GM21723 (cell line): ENCODE results near the gene ESYT1.
A peak's percentile ranks its signal among the peaks of the same experiment; 100 is the strongest.

Experiments used
- ATAC-seq: cut with Tn5 transposase; IDR thresholded peaks from one replicate; pipeline ENCODE4 v1.9.1; 2021; ENCODE audit warnings: mild to moderate bottlenecking, moderate library complexity; ENCODE audit not compliant: unreplicated experiment

The ESYT1 gene

DNA sequence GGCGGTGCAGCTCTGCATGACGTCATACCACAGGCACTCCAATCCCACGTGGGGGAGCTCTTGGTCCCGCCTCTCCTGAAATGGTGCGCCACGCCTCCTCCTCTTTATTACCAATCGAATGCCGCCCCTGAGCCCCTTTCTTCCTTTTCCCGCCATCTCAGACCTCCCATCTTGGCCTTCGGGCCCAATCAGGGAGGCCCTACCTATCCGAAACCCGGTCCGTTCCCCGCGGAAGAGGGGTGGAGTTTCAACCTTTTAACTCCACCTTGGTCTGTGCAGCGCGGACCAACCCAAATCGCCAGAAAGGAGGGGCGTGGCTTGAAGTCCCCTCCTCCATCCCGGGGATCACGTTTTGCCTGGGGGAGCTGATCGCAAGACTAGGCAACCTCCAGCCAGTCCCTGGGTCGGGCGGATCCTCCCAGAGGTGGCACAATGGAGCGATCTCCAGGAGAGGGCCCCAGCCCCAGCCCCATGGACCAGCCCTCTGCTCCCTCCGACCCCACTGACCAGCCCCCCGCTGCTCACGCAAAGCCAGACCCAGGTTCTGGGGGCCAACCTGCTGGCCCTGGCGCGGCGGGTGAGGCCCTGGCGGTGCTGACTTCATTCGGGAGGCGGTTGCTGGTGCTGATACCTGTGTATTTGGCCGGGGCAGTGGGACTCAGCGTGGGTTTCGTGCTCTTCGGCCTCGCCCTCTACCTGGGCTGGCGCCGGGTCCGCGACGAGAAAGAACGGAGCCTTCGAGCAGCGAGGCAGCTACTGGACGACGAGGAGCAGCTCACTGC is at the start of gene ESYT1:
TSS of gene ESYT1 (plus strand) at position 380 of the 782 bp plus-strand sequence. CDS start at position 433, 53 bp downstream.
- ATAC-seq = peak; percentile 87

DNA sequence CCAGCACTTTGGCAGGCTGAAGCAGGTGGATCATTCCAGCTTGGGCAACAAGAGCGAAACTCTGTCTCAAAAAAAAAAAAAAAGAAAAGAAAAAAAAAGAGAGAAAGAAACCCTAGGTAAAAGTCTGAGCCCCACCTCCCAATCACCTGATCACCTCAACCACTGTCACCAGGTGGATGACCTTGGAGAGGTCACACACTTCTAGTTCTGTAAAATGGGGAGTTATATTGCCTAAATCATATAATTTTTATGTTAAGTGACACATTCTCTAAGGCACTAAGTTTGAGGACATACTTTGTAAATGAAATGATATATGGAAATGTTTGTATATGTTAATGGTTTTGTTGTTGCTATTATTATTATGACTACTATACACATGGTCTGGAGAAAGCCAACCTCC is 49.6 kb upstream of the ESYT1 start:
- ATAC-seq = no peak

DNA sequence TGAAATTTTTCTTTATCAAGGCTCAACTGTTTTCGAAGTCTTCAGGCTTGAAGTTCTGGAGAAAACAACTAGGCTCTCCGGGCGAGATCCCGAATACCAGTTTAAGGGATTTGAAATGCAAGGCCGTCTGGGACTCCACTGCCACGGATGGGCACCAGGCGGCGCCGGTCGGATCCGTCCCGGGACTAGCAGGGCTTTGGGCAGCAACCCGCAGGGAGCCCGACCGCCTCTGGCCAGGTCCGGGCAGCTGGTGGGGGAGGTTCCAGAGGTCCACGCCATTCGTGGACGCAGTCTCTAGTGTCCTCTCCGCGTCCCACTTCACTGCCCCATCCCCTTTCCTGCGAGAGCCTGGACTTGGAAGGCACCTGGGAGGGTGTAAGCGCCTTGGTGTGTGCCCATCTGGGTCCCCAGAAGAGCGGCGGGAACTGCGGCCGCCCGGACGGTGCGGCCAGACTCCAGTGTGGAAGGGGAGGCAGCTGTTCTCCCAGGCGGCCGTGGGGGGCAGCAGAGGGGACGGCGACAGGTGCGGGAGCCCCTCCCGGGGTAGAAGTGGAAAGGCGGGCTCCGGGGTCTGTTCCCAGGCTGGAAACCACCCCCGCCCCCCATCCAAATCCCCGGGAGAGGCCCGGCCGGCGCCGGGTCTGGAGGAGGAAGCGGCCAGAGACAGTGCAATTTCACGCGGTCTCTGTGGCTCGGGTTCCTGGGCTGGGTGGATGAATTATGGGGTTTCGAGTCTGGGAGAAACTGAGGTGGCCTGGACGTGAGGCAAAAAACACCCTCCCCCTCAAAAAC is 48.9 kb upstream of the ESYT1 start:
- ATAC-seq = peak; percentile 56

DNA sequence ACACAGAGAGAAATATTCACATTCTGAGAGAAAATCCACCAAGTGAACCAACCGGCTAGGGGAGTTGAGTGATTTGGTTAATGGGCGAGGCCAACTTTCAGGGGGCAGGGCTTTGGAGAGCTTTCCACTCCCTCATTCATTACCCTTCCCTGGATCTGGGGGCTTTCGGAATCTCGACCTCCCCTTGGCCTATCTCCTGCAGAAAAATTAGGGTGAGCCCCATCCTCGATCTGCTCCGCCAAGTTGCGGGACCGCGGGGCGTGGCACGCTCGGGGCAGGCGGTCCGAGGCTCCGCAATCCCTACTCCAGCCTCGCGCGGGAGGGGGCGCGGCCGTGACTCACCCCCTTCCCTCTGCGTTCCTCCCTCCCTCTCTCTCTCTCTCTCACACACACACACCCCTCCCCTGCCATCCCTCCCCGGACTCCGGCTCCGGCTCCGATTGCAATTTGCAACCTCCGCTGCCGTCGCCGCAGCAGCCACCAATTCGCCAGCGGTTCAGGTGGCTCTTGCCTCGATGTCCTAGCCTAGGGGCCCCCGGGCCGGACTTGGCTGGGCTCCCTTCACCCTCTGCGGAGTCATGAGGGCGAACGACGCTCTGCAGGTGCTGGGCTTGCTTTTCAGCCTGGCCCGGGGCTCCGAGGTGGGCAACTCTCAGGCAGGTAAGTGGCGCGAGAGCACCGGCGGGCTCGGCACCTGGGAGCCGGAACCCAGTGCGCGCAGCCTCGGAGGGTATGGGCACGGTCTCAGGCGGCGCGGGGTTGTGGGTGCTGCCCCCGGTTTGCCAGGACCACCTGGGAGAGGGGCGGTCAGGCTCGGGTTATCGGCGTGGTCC is 48.1 kb upstream of the ESYT1 start, which contains the start of gene ERBB3:
TSS of gene ERBB3 (plus strand) at position 443 of the 833 bp plus-strand sequence. CDS start at position 579, 136 bp downstream.
- peak; percentile 54 for ATAC-seq

GRCh38 chr12:56080556-56081138 is 47.4 kb upstream of the ESYT1 start:
- ATAC-seq = no peak

GRCh38 chr12:56081393-56082347 is 46.4 kb upstream of the ESYT1 start:
- ATAC-seq = no peak

GRCh38 chr12:56082382-56082781 is 45.7 kb upstream of the ESYT1 start:
- no peak for ATAC-seq

DNA sequence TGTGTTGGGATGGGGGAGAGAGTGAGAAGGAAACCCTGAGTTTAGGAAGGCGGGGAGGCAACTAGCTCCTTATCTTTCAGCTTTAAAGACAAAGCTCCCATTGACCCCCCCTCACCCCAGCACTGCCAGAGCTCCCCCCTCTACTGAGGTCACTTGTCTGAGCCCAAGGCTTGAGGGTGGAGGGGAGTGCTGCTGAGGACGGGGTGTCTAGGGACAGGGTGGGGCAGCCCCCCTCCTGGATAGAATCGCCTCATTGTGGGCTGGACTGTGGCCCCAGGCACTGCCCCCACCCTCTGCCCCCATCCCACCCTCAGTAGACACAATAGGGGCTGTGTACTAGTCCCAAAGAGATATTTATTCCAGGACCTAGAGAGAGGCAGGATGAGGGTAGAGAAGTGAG is 45.1 kb upstream of the ESYT1 start:
- no peak for ATAC-seq

DNA sequence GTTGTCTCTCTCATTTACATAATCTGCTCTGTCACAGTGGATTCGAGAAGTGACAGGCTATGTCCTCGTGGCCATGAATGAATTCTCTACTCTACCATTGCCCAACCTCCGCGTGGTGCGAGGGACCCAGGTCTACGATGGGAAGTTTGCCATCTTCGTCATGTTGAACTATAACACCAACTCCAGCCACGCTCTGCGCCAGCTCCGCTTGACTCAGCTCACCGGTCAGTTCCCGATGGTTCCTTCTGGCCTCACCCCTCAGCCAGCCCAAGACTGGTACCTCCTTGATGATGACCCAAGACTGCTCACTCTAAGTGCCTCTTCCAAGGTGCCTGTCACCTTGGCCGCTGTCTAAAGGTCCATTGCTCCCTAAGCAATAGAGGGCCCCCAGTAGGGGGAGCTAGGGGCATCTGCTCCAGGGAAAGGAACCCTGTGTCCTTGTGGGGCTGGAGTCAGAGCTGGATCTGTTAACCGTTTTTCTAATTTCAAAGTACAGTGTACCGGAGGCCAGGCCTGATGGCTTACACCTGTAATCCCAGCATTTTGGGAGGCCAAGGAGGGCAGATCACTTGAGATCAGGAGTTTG is 43.0 kb upstream of the ESYT1 start:
- ATAC-seq = no peak

- no peak for ATAC-seq
Observed at GRCh38 chr12:56086096-56086495, 42.0 kb upstream of the ESYT1 start.

DNA sequence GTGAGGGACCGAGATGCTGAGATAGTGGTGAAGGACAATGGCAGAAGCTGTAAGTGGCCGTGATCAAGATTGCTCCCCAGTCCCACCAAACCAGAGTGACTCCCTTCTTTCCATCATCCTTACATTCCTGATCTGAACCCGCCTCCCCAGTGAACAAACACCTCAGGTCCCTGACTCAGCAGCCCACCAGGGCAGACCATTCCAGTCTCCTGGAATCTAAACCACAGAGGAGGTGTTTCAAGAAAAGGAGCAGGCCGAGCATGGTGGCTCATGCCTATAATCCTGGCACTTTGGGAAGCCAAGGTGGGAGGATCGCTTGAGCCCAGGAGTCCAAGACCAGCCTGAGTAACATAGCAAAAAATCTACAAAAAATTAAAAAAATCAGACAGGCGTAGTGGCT is 41.5 kb upstream of the ESYT1 start:
- no peak for ATAC-seq

DNA sequence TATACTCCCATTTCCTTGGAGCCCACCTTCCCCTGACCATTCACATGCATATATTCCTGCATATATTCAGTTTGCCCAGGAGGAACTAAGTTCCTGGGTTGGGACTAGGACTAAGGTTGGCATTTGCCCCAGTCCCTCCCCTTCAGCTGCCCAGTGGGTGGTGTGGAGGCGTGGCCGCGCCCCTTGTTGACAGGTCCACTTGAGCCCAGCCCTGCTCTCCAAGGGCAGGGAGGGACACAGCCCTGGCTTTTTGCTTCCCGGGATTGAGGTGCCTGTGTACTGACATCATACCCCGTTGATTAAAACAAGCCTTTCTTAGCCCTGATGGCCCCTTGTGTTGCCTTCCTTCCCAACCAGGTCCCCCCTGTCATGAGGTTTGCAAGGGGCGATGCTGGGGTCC is 40.8 kb upstream of the ESYT1 start:
- no peak for ATAC-seq

DNA sequence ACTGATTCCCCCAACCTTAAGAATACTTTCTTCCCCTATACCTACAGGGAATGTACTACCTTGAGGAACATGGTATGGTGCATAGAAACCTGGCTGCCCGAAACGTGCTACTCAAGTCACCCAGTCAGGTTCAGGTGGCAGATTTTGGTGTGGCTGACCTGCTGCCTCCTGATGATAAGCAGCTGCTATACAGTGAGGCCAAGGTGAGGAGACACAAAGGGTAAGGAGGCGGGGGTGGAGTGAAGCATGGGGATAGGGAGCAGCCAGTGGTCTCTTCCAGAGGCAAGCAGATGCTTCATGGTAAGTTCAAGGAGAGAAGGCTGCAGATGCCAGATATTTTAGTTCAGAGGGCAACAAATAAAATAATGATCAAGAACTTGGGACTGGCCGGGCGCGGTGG is 30.3 kb upstream of the ESYT1 start:
- ATAC-seq = no peak

- ATAC-seq = no peak
Observed at GRCh38 chr12:56098592-56098991, 29.5 kb upstream of the ESYT1 start.

- no peak for ATAC-seq
Observed at GRCh38 chr12:56099787-56100186, 28.3 kb upstream of the ESYT1 start.

DNA sequence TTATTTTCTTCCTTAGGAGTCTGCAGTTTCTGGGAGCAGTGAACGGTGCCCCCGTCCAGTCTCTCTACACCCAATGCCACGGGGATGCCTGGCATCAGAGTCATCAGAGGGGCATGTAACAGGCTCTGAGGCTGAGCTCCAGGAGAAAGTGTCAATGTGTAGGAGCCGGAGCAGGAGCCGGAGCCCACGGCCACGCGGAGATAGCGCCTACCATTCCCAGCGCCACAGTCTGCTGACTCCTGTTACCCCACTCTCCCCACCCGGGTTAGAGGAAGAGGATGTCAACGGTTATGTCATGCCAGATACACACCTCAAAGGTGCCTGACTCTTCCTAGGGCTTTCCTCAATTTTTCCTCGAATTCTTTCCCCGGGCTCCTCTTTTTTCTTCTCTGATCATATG is 27.0 kb upstream of the ESYT1 start:
- no peak for ATAC-seq

DNA sequence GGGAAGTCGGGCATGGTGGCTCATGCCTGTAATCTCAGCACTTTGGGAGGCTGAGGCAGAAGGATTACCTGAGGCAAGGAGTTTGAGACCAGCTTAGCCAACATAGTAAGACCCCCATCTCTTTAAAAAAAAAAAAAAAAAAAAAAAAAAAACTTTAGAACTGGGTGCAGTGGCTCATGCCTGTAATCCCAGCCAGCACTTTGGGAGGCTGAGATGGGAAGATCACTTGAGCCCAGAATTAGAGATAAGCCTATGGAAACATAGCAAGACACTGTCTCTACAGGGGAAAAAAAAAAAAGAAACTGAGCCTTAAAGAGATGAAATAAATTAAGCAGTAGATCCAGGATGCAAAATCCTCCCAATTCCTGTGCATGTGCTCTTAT is 25.4 kb upstream of the ESYT1 start:
- no peak for ATAC-seq

- no peak for ATAC-seq
Observed at GRCh38 chr12:56103066-56103711, 24.9 kb upstream of the ESYT1 start.

DNA sequence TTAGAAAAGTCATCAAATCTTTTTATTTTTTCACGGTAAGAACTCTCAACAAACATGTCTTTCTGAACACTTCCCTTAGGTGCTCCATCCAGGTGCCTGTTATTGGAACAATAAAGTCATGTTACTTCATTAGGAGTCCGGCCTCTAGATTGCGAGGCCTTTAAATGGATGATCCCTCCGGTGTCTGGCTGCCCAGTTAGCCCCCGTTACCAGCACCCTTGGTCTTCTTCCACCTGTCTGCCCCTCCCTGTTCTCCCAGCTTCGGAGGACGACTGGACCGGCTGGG is 24.3 kb upstream of the ESYT1 start:
- ATAC-seq = no peak
